H9 (cell line): Measurements from ENCODE around the gene MARK2. TPM values are rescaled to one million over a fixed set of nuclear protein-coding genes. Genes with fewer than 3 reads are reported as not detected.

Experiments used
- DNase-seq: peaks from one replicate; pipeline ENCODE4 v3.0.0-alpha.2; 2017
- H2AFZ ChIP-seq: one replicate; pipeline ENCODE4 v1.6.1; 2013; ENCODE audit warnings: mild to moderate bottlenecking, low read length, control low read depth, moderate library complexity
- H2AK5ac ChIP-seq: 2 replicates; pipeline ENCODE4 v1.6.1; 2013; ENCODE audit warnings: low read length, control low read depth, mixed read lengths; ENCODE audit not compliant: insufficient read length
- H2BK120ac ChIP-seq: one replicate; pipeline ENCODE4 v1.6.1; 2013; ENCODE audit warnings: low read depth, mild to moderate bottlenecking, low read length, control low read depth, inconsistent platforms; ENCODE audit not compliant: poor library complexity, severe bottlenecking
- H2BK12ac ChIP-seq: 2 replicates; pipeline ENCODE4 v1.6.1; 2013; ENCODE audit warnings: low read length, control low read depth, mixed read lengths, low read depth; ENCODE audit not compliant: insufficient read length
- H2BK15ac ChIP-seq: 2 replicates; pipeline ENCODE4 v1.6.1; 2013; ENCODE audit warnings: low read depth, low read length, control low read depth
- H2BK20ac ChIP-seq: one replicate; pipeline ENCODE4 v1.6.1; 2013; ENCODE audit warnings: low read depth, mild to moderate bottlenecking, low read length, control low read depth, inconsistent platforms; ENCODE audit not compliant: poor library complexity, severe bottlenecking
- H2BK5ac ChIP-seq: 2 replicates; pipeline ENCODE4 v1.6.1; 2013; ENCODE audit warnings: low read length, control low read depth, mixed read lengths; ENCODE audit not compliant: insufficient read length
- H3K14ac ChIP-seq: 2 replicates; pipeline ENCODE4 v1.6.1; 2013; ENCODE audit warnings: low read length, control low read depth; ENCODE audit not compliant: insufficient read depth
- H3K18ac ChIP-seq: 2 replicates; pipeline ENCODE4 v1.6.1; 2013; ENCODE audit warnings: low read depth, mild to moderate bottlenecking, mixed read lengths, low read length, control low read depth; ENCODE audit not compliant: insufficient read length
- H3K23ac ChIP-seq: 2 replicates; pipeline ENCODE4 v1.6.1; 2013; ENCODE audit warnings: low read length, control low read depth, mixed read lengths, low read depth; ENCODE audit not compliant: insufficient read length
- H3K23me2 ChIP-seq: 2 replicates; pipeline ENCODE4 v1.6.1; 2013; ENCODE audit warnings: low read depth, mild to moderate bottlenecking, mixed read lengths, low read length, control low read depth; ENCODE audit not compliant: insufficient read length, poor library complexity, severe bottlenecking
- H3K27ac ChIP-seq: 2 replicates; pipeline ENCODE4 v1.5.1; 2013; ENCODE audit warnings: low read length, control low read depth, mixed read lengths, low read depth; ENCODE audit not compliant: insufficient read length
- H3K27me3 ChIP-seq: 2 replicates; pipeline ENCODE4 v1.6.1; 2013; ENCODE audit warnings: low read length, control low read depth, inconsistent platforms; ENCODE audit not compliant: insufficient read depth
- H3K4ac ChIP-seq: 2 replicates; pipeline ENCODE4 v1.6.1; 2013; ENCODE audit warnings: low read depth, mild to moderate bottlenecking, control low read depth, inconsistent platforms, low read length, moderate library complexity
- H3K4me1 ChIP-seq: 2 replicates; pipeline ENCODE4 v1.6.1; 2013; ENCODE audit warnings: low read length, control low read depth, inconsistent platforms; ENCODE audit not compliant: insufficient read depth
- H3K4me2 ChIP-seq: 2 replicates; pipeline ENCODE4 v1.6.1; 2013; ENCODE audit warnings: low read length, control low read depth, mixed read lengths; ENCODE audit not compliant: insufficient read length, insufficient read depth
- H3K56ac ChIP-seq: 2 replicates; pipeline ENCODE4 v1.6.1; 2013; ENCODE audit warnings: low read depth, mild to moderate bottlenecking, mixed read lengths, low read length, control low read depth; ENCODE audit not compliant: insufficient read length
- H3K79me1 ChIP-seq: 2 replicates; pipeline ENCODE4 v1.6.1; 2013; ENCODE audit warnings: low read depth, mild to moderate bottlenecking, moderate library complexity, low read length, control low read depth, inconsistent platforms; ENCODE audit not compliant: insufficient read depth, poor library complexity, severe bottlenecking
- H3K79me2 ChIP-seq: 2 replicates; pipeline ENCODE4 v1.6.1; 2013; ENCODE audit warnings: low read length, control low read depth, inconsistent platforms; ENCODE audit not compliant: insufficient read depth
- H3K9ac ChIP-seq: 2 replicates; pipeline ENCODE4 v1.6.1; 2013; ENCODE audit warnings: low read length, control low read depth, mixed read lengths; ENCODE audit not compliant: insufficient read length; ENCODE audit errors: extremely low read depth
- H3K9me3 ChIP-seq: one replicate; pipeline ENCODE4 v1.6.1; 2013; ENCODE audit warnings: low read depth, low read length, inconsistent platforms; ENCODE audit not compliant: control insufficient read depth
- H3T11ph ChIP-seq: one replicate; pipeline ENCODE4 v1.6.1; 2013; ENCODE audit warnings: mild to moderate bottlenecking, low read length, control low read depth, inconsistent platforms
- H4K20me1 ChIP-seq: one replicate; pipeline ENCODE4 v1.6.1; 2013; ENCODE audit not compliant: control insufficient read depth, insufficient read length, insufficient read depth
- H4K5ac ChIP-seq: 2 replicates; pipeline ENCODE4 v1.6.1; 2013; ENCODE audit warnings: low read depth, mild to moderate bottlenecking, mixed read lengths, low read length, control low read depth; ENCODE audit not compliant: insufficient read length
- H4K8ac ChIP-seq: replicated peaks from 2 replicates; pipeline ENCODE4 v1.6.1; 2013; ENCODE audit warnings: low read length, control low read depth, mixed read lengths, low read depth; ENCODE audit not compliant: insufficient read length
- H4K91ac ChIP-seq: 2 replicates; pipeline ENCODE4 v1.6.1; 2013; ENCODE audit warnings: low read depth, mild to moderate bottlenecking, moderate library complexity, mixed read lengths, low read length, control low read depth; ENCODE audit not compliant: insufficient read length
- H3K27ac Mint-ChIP-seq, 3 experiments: 2 replicates in 2 of 3; 3 replicates in 1 of 3; pipeline ENCODE4 v1.8.0; 2020 to 2021; ENCODE audit warnings: mixed read lengths in 3 of 3, mild to moderate bottlenecking in 1 of 3, moderate library complexity in 1 of 3
- H3K27me3 Mint-ChIP-seq: 2 replicates; pipeline ENCODE4 v1.8.0; 2021; ENCODE audit warnings: low read depth, mild to moderate bottlenecking, moderate library complexity, mixed read lengths
- H3K36me3 Mint-ChIP-seq, 3 experiments: 2 replicates in 2 of 3; 3 replicates in 1 of 3; pipeline ENCODE4 v1.8.0; 2020 to 2021; ENCODE audit warnings: low read depth in 3 of 3, mixed read lengths in 3 of 3; ENCODE audit not compliant: insufficient read depth in 1 of 3
- H3K4me1 Mint-ChIP-seq, 2 experiments: 2 replicates each; pipeline ENCODE4 v1.8.0; 2020; ENCODE audit warnings: mixed read lengths in 2 of 2
- H3K4me3 Mint-ChIP-seq, 2 experiments: 2 replicates in 1 of 2; 3 replicates in 1 of 2; pipeline ENCODE4 v1.8.0; 2020 to 2021; ENCODE audit warnings: mild to moderate bottlenecking in 2 of 2, mixed read lengths in 2 of 2, moderate library complexity in 1 of 2
- H3K9me3 Mint-ChIP-seq, 2 experiments: 2 replicates in 1 of 2; 3 replicates in 1 of 2; pipeline ENCODE4 v1.8.0; 2020; ENCODE audit warnings: mild to moderate bottlenecking in 2 of 2, mixed read lengths in 2 of 2, moderate library complexity in 1 of 2
- CTCF ChIP-seq: fragments of 200-600 bp; sonication (generic); conservative IDR thresholded peaks from 3 replicates; pipeline ENCODE4 v1.8.0; 2021; ENCODE audit warnings: antibody characterized with exemption, mild to moderate bottlenecking
- whole genome bisulfite sequencing: extraction: QIAGEN DNeasy Blood & Tissue Kit; methylation state at CpG from one replicate; pipeline ENCODE4 v1.1.7; 2013; ENCODE audit warnings: missing lambda C conversion rate, low lambda C conversion rate, mixed read lengths; ENCODE audit not compliant: insufficient read length; ENCODE audit errors: extremely low coverage; 5-methylcytosine and 5-hydroxymethylcytosine counted together
- total RNA-seq: library from RNA; stranded (reverse); gene quantifications from 2 replicates; pipeline ENCODE4 v1.2.1, GENCODE V29; 2021

MARK2 gene
- total RNA-seq, 1 experiment from 2014 or later, result 45.7 TPM

GRCh38 chr11:63853476-63853875, 14.6 kb downstream of the MARK2 start:
- Mint-ChIP-seq H3K9me3 (no peaks in the 10 kb centered on the region; a peak in 2 of 5 replicates), H3K27me3 (no peaks in the 10 kb centered on the region), H3K4me3 (no peak overlapping the region), H3K4me1 (peaks cover 11 to 19% of the 10 kb centered on the region in 2 experiments; a peak in 3 of 4 replicates), H3K27ac (no peak overlapping the region), H3K36me3 (peaks cover 6 to 31% (median 24%) of the 10 kb centered on the region in 3 experiments; a peak in 6 of 7 replicates)
- no peaks in the 10 kb centered on the region; the same call in none of the 2 replicates for H3K4me1 ChIP-seq
- no peak overlapping the region for H4K8ac ChIP-seq
- no peak overlapping the region for H4K91ac ChIP-seq
- H2AFZ ChIP-seq, result no peak overlapping the region
- no peaks in the 10 kb centered on the region for H3K9me3 ChIP-seq
- no peak overlapping the region for H2BK12ac ChIP-seq
- H3K79me2 ChIP-seq, result peaks cover 9% of the 10 kb centered on the region; the same call in 1 of the 2 replicates
- no CpG with 5 or more reads among the region's 3 CpGs for WGBS
- no peak for DNase-seq
- no peak overlapping the region for H3K14ac ChIP-seq
- no peak overlapping the region for H3K4ac ChIP-seq
- no peak overlapping the region for H3K9ac ChIP-seq
- no peak overlapping the region for H3K18ac ChIP-seq
- H4K20me1 ChIP-seq, result no peaks in the 10 kb centered on the region
- H3K23ac ChIP-seq, result no peak overlapping the region
- H3K4me2 ChIP-seq, result no peak overlapping the region
- peaks cover 26% of the 10 kb centered on the region for H3K79me1 ChIP-seq
- no peak overlapping the region for H3K56ac ChIP-seq
- H4K5ac ChIP-seq, result no peak overlapping the region
- no peak overlapping the region for H2BK120ac ChIP-seq
- H3K27me3 ChIP-seq, result no peaks in the 10 kb centered on the region
- H2BK20ac ChIP-seq, result no peak overlapping the region
- no peak overlapping the region for H2AK5ac ChIP-seq
- H2BK5ac ChIP-seq, result no peak overlapping the region
- no peak for TF ChIP-seq CTCF
- no peaks in the 10 kb centered on the region for H3K23me2 ChIP-seq
- no peak overlapping the region for H3K27ac ChIP-seq
- H2BK15ac ChIP-seq, result no peak overlapping the region
- H3T11ph ChIP-seq, result no peak overlapping the region
